Thyroid gland (tissue), 4 donors: ENCODE measurements around the gene BCL10. TPM values are rescaled to one million over a fixed set of nuclear protein-coding genes. Genes with fewer than 3 reads are reported as not detected.
A peak's percentile ranks its signal among the peaks of the same experiment; 100 is the strongest.

ENCODE experiments used
- DNase-seq, 2 donors: peaks; one replicate each; pipeline ENCODE4 v3.0.0-alpha.2; 2019
- H3K27ac ChIP-seq, 3 donors: fragments of 200-600 bp; sonication (generic); 1 replicate in 2 of 3; 2 replicates in 1 of 3; pipeline ENCODE4 v1.5.1; 2016 to 2019; ENCODE audit warnings: mild to moderate bottlenecking in 1 of 3, moderate library complexity in 1 of 3
- H3K27me3 ChIP-seq: fragments of 200-600 bp; sonication (generic); one replicate; pipeline ENCODE4 v1.5.1; 2019
- H3K36me3 ChIP-seq, 2 donors: fragments of 200-600 bp; sonication (generic); one replicate each; pipeline ENCODE4 v1.5.1; 2016 to 2019
- H3K4me1 ChIP-seq, 2 donors: fragments of 200-600 bp; sonication (generic); one replicate each; pipeline ENCODE4 v1.5.1; 2017 to 2019
- H3K4me3 ChIP-seq, 3 donors: fragments of 200-600 bp; sonication (generic); replicated peaks in 1 of 3; 1 replicate in 2 of 3; 2 replicates in 1 of 3; pipeline ENCODE4 v1.5.1; 2016; ENCODE audit warnings: mild to moderate bottlenecking in 1 of 3
- H3K9me3 ChIP-seq: fragments of 200-600 bp; sonication (generic); one replicate; pipeline ENCODE4 v1.5.1; 2017
- CTCF ChIP-seq, 6 experiments: fragments of 200-600 bp in 3 of 6; fragments of 450-650 bp in 3 of 6; sonication (generic) in 3 of 6; IDR thresholded peaks; one replicate each; pipeline ENCODE4 v1.5.1; 2016 to 2019; ENCODE audit warnings: antibody characterized with exemption in 6 of 6, mild to moderate bottlenecking in 2 of 6, inconsistent platforms in 1 of 6, moderate library complexity in 1 of 6
- POLR2A ChIP-seq, 2 donors: fragments of 450-650 bp; IDR thresholded peaks; one replicate each; pipeline ENCODE4 v1.6.1; 2017; ENCODE audit warnings: antibody characterized with exemption in 2 of 2, mild to moderate bottlenecking in 2 of 2, moderate library complexity in 1 of 2
- WGBS, 2 donors: methylation state at CpG; one replicate each; pipeline ENCODE4 v1.1.5; 2017; 5-methylcytosine and 5-hydroxymethylcytosine counted together
- intact Hi-C: fragments of 100-400 bp; cut with DNase I; formaldehyde crosslinking; loops from one replicate; pipeline ENCODE4 v1.15.1; 2023
- total RNA-seq, 4 donors: library from RNA; depleted of rRNA; stranded (reverse); fragments of >200 nt; gene quantifications; one replicate each; pipeline ENCODE4 v1.2.3, GENCODE V29; 2016

The BCL10 gene
- total RNA-seq, 4 donors from 2014 or later: 13.6 to 28.5 (median 15.1) TPM

GRCh38 chr1:85308833-85309350, 32.5 kb upstream of the BCL10 start:
- no peak for TF ChIP-seq POLR2A (IDR thresholded peaks at IDR 0.05)
- TF ChIP-seq CTCF (IDR thresholded peaks at IDR 0.05): no peak
- H3K27ac ChIP-seq: no peak overlapping the region
- intact Hi-C loops: loop anchor here (10.0 kb wide), 3 partner anchors 196 to 576 kb away; partner anchors contain the start of gene CCN1
- no peaks in the 10 kb centered on the region for H3K9me3 ChIP-seq
- peaks cover 1 to 9% of the 10 kb centered on the region in 2 donors for H3K4me1 ChIP-seq
- WGBS, 2 donors: 61 to 66% methylated on average over 4 of the region's 4 CpGs
- no peak for DNase-seq
- no peak overlapping the region for H3K4me3 ChIP-seq
- no peaks in the 10 kb centered on the region for H3K27me3 ChIP-seq
- no peaks in the 10 kb centered on the region for H3K36me3 ChIP-seq

- 24 to 30% methylated on average over 20 to 27 of the region's 27 CpGs for WGBS, 2 donors
- no peaks in the 10 kb centered on the region for H3K36me3 ChIP-seq
- peaks cover 0 to 5% of the 10 kb centered on the region in 2 donors for H3K4me1 ChIP-seq
- H3K4me3 ChIP-seq: no peak overlapping the region
- DNase-seq: peak; percentile 89 to 92
- H3K9me3 ChIP-seq: no peaks in the 10 kb centered on the region
- no peak overlapping the region for H3K27ac ChIP-seq
- TF ChIP-seq CTCF (IDR thresholded peaks at IDR 0.05) (peak; percentile 84 to 99 (median 95)), POLR2A (IDR thresholded peaks at IDR 0.05) (no peak)
- no peaks in the 10 kb centered on the region for H3K27me3 ChIP-seq
- intact Hi-C loops: loop anchor here (2.0 to 10.0 kb wide), 4 partner anchors 197 to 577 kb away; partner anchors contain the start of gene CCN1
Observed at GRCh38 chr1:85307987-85308832, 31.8 kb upstream of the BCL10 start.

- intact Hi-C loops: loop anchor here (2.0 to 10.0 kb wide), 4 partner anchors 199 to 579 kb away; partner anchors contain the start of gene CCN1
Observed at GRCh38 chr1:85306236-85306635, 29.8 kb upstream of the BCL10 start.

GRCh38 chr1:85303440-85304162, 27.2 kb upstream of the BCL10 start:
- Histone ChIP-seq H3K4me1 (peaks cover 0 to 4% of the 10 kb centered on the region in 2 donors), H3K27ac (no peak overlapping the region), H3K4me3 (no peak overlapping the region), H3K36me3 (no peaks in the 10 kb centered on the region), H3K27me3 (no peaks in the 10 kb centered on the region), H3K9me3 (no peaks in the 10 kb centered on the region)
- WGBS, 2 donors: 89 to 91% methylated on average over 4 of the region's 4 CpGs
- TF ChIP-seq POLR2A (IDR thresholded peaks at IDR 0.05) (no peak), CTCF (IDR thresholded peaks at IDR 0.05) (no peak)
- intact Hi-C loops: loop anchor here (10.0 kb wide), 3 partner anchors 201 to 581 kb away; partner anchors contain the start of gene CCN1
- no peak for DNase-seq

More at GRCh38 chr1:85306236-85306635, 29.8 kb upstream of the BCL10 start:
- no peaks in the 10 kb centered on the region for H3K27me3 ChIP-seq
- H3K9me3 ChIP-seq: no peaks in the 10 kb centered on the region
- H3K4me1 ChIP-seq: peaks cover 0 to 5% of the 10 kb centered on the region in 2 donors
- 90 to 100% methylated on average over 4 of the region's 4 CpGs for WGBS, 2 donors
- no peak overlapping the region for H3K27ac ChIP-seq
- H3K36me3 ChIP-seq: no peaks in the 10 kb centered on the region
- no peak for DNase-seq
- no peak for TF ChIP-seq POLR2A (IDR thresholded peaks at IDR 0.05)
- no peak for TF ChIP-seq CTCF (IDR thresholded peaks at IDR 0.05)
- no peak overlapping the region for H3K4me3 ChIP-seq
